Activated T-helper 9 cell treated with anti-CD3 and anti-CD28 coated beads, Interleukin-2, amount 50 U/mL, for 16 hours (primary cell): ENCODE measurements around the gene KCNH4.

Source experiments
- DNase-seq: peaks from one replicate; pipeline ENCODE4 v3.0.0-alpha.2; 2020; ENCODE audit warnings: low read depth

Gene KCNH4

GRCh38 chr17:42117397-42118125 lies 63.4 kb downstream of the KCNH4 start:
- no peak for DNase-seq

- peak; percentile 69 for DNase-seq
These were observed 64.1 kb downstream of the KCNH4 start for GRCh38 chr17:42116705-42117396.

DNA sequence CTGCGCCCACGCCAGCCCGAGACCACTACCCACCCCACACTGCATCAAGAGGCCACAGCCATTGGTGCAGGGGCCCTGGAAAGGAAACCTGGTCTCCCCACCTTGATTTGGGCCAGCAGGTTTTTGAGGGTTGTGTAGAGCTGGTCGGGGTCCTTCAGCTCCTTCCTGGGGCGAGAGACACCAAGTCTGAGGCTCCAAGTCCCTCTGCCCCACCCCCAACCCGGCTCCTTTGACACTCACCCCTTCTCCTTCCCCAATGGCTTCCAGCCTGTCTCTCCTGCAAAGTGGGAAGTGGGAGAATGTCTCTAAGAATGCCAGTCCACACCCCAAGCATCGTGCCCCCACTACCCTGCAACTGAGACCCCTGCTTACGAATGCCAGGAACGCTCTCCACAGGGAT lies 66.8 kb downstream of the KCNH4 start:
- no peak for DNase-seq

- no peak for DNase-seq
These were observed 67.5 kb downstream of the KCNH4 start for GRCh38 chr17:42113293-42114069.

DNA sequence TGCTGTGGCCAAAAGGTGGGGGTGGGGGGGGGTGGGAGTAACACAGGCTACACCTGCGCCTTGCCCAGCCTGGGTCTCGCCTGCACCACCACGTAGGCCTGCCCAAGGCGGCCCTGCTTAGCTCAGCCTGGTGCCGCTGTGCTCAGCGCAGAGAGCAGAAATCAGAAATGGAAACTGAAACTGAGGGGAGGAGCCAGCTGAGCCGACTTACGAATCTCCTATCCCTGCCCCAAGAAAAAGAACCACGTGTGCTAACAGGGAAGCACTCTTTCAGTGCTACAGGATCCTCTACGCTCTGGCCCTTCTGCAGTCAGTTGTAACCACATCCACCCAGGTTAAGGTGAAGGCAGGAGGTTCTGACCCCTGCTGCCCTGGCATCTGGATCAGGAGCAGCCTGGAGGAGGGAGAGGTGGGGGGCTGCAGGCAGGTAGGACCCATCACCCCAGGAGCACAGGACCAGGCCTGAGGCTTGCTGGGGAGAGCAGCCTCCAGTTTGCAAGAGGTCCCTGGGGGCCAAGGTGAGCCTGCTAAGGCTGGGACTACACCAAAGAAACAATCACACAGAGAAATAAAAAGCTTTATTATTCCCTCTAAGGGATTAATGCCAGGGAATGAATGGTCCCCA lies 68.3 kb downstream of the KCNH4 start, which contains the start of gene DHX58:
TSS of gene DHX58 (minus strand) at position 163 of the 625 bp plus-strand sequence. CDS start 822 bp downstream, outside the sequence.
- peak; percentile 58 for DNase-seq

DNA sequence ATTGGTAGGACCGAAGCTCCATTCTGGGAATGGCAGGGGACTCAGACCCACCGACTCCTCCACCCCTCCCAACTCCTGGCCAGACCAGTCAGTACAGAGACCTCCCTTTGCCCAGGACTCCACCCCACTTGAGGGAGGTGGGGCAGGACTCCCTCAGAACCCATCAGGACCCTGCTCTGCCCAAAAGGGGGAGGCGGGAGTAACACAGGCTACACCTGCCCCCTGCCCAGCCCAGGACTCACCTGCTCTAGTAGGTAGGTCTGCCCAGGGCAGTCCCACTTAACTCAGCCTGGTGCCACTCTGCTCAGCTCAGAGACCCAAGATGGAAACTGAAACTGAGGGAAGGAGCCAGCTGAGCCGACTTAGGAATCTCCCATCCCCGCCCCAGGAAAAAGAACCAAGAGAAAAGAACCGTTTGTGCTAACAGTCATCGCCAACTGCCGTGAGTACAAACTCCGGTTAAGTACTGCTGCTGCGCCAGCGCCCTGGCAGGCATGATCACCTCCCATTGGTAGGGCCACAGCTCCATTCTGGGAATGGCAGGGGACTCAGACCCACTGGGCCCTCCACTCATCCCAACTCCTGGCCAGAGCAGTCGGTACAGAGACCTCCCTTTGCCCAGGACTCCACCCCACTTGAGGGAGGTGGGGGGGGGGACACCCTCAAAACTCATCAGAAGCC lies 68.9 kb downstream of the KCNH4 start:
- DNase-seq = no peak

GRCh38 chr17:42111265-42111636 lies 69.7 kb downstream of the KCNH4 start:
- no peak for DNase-seq

- no peak for DNase-seq
These were observed 70.4 kb downstream of the KCNH4 start for GRCh38 chr17:42110301-42111264.

DNA sequence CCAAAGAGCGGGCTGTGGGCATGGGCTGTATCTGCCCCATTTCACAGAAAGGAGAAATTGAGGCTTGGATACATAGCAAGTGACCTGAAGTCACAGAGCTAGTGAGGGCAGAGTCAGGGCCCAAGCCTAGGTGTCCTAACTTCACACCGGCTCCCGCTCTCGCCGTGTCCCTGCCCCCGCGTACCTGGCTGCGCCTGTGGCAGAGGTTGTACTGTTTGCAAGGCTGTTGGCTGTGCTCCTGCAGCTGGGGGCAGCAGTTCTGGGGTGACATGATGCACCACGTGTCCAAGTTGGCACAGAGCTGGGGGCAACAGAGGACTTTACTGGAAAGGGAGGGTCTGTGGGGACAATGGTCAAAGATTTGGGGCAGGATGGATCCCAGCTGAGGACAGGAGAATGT lies 71.9 kb downstream of the KCNH4 start:
- DNase-seq = no peak

- peak; percentile 90 for DNase-seq
These were observed 73.1 kb downstream of the KCNH4 start for GRCh38 chr17:42107597-42108576.

DNA sequence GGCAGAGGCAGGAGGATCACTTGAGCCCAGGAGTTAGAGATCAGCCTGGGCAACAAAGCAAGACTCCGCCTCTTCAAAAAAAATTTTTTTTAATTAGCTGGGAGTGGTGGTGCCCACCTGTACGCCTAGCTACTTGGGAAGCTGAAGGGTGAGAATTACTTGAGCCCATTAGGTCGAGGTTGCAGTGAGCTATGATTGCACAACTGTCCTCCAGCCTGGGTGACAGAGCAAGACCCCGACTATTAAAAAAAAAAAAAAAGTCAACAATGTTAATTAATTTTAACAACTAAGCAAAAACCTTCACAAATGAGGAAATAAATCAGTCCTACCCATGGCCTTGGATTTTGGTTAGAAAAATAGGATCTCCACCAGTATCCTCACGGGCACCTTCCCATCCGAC lies 73.8 kb downstream of the KCNH4 start:
- no peak for DNase-seq
